ENCODE results near the gene MTAP. TPM values are rescaled to one million over a fixed set of nuclear protein-coding genes. Genes with fewer than 3 reads are reported as not detected.

The MTAP gene
- total RNA-seq, 1 experiment from 2014 or later: 139 TPM

DNA sequence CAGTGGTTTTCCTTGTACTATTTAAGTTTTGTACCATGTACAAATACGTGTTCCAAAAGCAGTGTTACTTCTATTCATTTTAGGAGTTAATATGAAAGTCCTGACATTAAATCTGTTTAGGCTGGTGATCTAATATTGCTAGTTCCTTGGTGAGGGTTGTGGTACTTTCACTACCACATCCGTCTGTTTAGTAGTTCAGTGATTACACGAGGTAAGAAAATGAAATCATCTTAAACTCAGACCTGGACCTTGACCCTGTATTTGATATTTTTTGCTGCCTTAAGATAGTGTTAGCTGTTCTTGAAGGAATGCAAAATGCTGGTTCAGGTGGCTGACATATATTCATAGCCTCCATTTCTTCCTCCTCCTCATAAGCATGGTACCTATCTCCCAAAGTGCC is 50.3 kb downstream of the MTAP start:
- BruUV-seq (replicated peaks): no TSS peak
- TF ChIP-seq, protein P1, sequence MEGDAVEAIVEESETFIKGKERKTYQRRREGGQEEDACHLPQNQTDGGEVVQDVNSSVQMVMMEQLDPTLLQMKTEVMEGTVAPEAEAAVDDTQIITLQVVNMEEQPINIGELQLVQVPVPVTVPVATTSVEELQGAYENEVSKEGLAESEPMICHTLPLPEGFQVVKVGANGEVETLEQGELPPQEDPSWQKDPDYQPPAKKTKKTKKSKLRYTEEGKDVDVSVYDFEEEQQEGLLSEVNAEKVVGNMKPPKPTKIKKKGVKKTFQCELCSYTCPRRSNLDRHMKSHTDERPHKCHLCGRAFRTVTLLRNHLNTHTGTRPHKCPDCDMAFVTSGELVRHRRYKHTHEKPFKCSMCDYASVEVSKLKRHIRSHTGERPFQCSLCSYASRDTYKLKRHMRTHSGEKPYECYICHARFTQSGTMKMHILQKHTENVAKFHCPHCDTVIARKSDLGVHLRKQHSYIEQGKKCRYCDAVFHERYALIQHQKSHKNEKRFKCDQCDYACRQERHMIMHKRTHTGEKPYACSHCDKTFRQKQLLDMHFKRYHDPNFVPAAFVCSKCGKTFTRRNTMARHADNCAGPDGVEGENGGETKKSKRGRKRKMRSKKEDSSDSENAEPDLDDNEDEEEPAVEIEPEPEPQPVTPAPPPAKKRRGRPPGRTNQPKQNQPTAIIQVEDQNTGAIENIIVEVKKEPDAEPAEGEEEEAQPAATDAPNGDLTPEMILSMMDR (IDR thresholded peaks at IDR 0.05; ENCODE audit: unreplicated experiment): no peak
- Mint-ChIP-seq H3K27me3 (ENCODE audit: unreplicated experiment) (no peaks in the 10 kb centered on the region), H3K4me3 (ENCODE audit: low read depth, unreplicated experiment) (peak overlapping the region; percentile 26), H3K4me1 (ENCODE audit: low read depth, unreplicated experiment) (peaks cover 54% of the 10 kb centered on the region), H3K9me3 (ENCODE audit: low read depth, unreplicated experiment) (no peaks in the 10 kb centered on the region), H3K27ac (ENCODE audit: unreplicated experiment) (peak overlapping the region; percentile 70), H3K36me3 (ENCODE audit: insufficient read depth, unreplicated experiment) (peaks cover 63% of the 10 kb centered on the region)
- DNase-seq: no peak
- intact Hi-C loops (cut with micrococcal nuclease; ENCODE audit: unreplicated experiment): loop anchor here (2.0 kb wide), 1 partner anchor 16 kb away; no protein-coding TSS in a partner anchor
- CTCF ChIA-PET: interaction anchor here (1.1 kb wide), 1 partner anchor 20 kb away, joined by 3 read pairs; no protein-coding TSS in a partner anchor

DNA sequence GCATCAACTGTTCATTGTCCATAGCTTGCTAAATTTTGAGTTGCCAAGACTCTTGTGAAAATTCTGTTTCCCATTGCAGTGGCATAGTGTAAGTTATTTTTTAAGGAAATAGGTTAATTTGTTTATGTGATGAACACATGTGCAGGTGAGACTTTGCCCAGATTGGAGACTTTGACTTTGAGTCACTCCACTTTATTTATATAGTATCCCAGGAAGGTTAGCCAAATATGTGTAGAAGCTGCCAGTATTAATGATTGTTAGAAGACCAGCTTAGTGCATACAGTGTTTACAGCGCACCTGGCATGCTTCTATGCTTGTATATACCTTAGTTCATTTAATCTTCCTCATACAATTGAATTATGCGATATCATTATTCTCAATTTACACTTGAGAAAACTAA is 51.0 kb downstream of the MTAP start:
- peak; percentile 14 for DNase-seq
- Mint-ChIP-seq H3K4me1 (ENCODE audit: low read depth, unreplicated experiment) (peaks cover 54% of the 10 kb centered on the region), H3K27me3 (ENCODE audit: unreplicated experiment) (no peaks in the 10 kb centered on the region), H3K36me3 (ENCODE audit: insufficient read depth, unreplicated experiment) (peaks cover 63% of the 10 kb centered on the region), H3K4me3 (ENCODE audit: low read depth, unreplicated experiment) (peak overlapping the region; percentile 17), H3K9me3 (ENCODE audit: low read depth, unreplicated experiment) (no peaks in the 10 kb centered on the region), H3K27ac (ENCODE audit: unreplicated experiment) (peak overlapping the region; percentile 70)
- BruUV-seq (replicated peaks): no TSS peak
- TF ChIP-seq, protein P1 (IDR thresholded peaks at IDR 0.05; ENCODE audit: unreplicated experiment): no peak
- intact Hi-C loops (cut with micrococcal nuclease; ENCODE audit: unreplicated experiment): loop anchor here (2.0 kb wide), 1 partner anchor 17 kb away; no protein-coding TSS in a partner anchor
- CTCF ChIA-PET: interaction anchor here (0.5 to 1.6 kb wide), 5 partner anchors 10 to 155 kb away, joined by 3 to 7 read pairs (median 3); partner anchors contain the start of gene CDKN2B

DNA sequence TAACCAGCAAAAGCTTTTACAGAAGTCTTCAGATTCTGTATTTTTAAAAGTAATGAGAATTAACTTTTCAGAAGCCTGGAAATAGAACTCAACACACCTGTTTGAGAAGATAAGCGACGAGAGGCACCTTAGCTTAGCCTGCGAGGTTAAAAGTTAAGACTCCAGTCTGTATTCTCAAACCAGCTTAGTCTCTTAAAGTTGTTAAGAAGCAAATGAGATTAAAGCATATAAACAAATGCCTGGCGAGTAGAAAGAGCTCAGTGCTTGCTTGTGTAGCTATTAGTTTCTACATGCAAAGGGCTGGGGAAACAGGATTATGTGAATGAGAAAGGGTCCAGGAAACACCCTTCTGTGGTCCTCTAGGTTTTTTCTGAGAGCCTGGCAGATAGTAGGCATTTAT is 51.7 kb downstream of the MTAP start:
- intact Hi-C loops (cut with micrococcal nuclease; ENCODE audit: unreplicated experiment): no loop called here
- peaks cover 54% of the 10 kb centered on the region for H3K4me1 Mint-ChIP-seq (ENCODE audit: low read depth, unreplicated experiment)
- CTCF ChIA-PET: interaction anchor here (0.9 to 1.6 kb wide), 3 partner anchors 10 to 155 kb away, joined by 3 to 7 read pairs (median 4); partner anchors contain the start of gene CDKN2B
- H3K27ac Mint-ChIP-seq (ENCODE audit: unreplicated experiment): peak overlapping the region; percentile 99
- H3K4me3 Mint-ChIP-seq (ENCODE audit: low read depth, unreplicated experiment): peak overlapping the region; percentile 59
- DNase-seq: no peak
- H3K27me3 Mint-ChIP-seq (ENCODE audit: unreplicated experiment): no peaks in the 10 kb centered on the region
- TF ChIP-seq, protein P1 (IDR thresholded peaks at IDR 0.05; ENCODE audit: unreplicated experiment): no peak
- no peaks in the 10 kb centered on the region for H3K9me3 Mint-ChIP-seq (ENCODE audit: low read depth, unreplicated experiment)
- H3K36me3 Mint-ChIP-seq (ENCODE audit: insufficient read depth, unreplicated experiment): peaks cover 65% of the 10 kb centered on the region
- BruUV-seq (replicated peaks): TSS peak; percentile 95

DNA sequence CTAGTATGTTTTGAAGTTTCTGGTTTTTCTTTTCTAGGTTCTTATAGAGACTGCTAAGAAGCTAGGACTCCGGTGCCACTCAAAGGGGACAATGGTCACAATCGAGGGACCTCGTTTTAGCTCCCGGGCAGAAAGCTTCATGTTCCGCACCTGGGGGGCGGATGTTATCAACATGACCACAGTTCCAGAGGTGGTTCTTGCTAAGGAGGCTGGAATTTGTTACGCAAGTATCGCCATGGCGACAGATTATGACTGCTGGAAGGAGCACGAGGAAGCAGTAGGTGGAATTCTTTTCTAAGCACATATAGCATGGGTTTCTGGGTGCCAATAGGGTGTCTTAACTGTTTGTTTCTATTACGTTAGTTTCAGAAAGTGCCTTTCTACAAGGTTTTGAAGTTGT is 52.2 kb downstream of the MTAP start:
- no peaks in the 10 kb centered on the region for H3K27me3 Mint-ChIP-seq (ENCODE audit: unreplicated experiment)
- intact Hi-C loops (cut with micrococcal nuclease; ENCODE audit: unreplicated experiment): no loop called here
- H3K4me3 Mint-ChIP-seq (ENCODE audit: low read depth, unreplicated experiment): peak overlapping the region; percentile 59
- peak overlapping the region; percentile 99 for H3K27ac Mint-ChIP-seq (ENCODE audit: unreplicated experiment)
- TF ChIP-seq, protein P1 (IDR thresholded peaks at IDR 0.05; ENCODE audit: unreplicated experiment): no peak
- no peaks in the 10 kb centered on the region for H3K9me3 Mint-ChIP-seq (ENCODE audit: low read depth, unreplicated experiment)
- peak; percentile 79 for DNase-seq
- peaks cover 54% of the 10 kb centered on the region for H3K4me1 Mint-ChIP-seq (ENCODE audit: low read depth, unreplicated experiment)
- peaks cover 65% of the 10 kb centered on the region for H3K36me3 Mint-ChIP-seq (ENCODE audit: insufficient read depth, unreplicated experiment)
- CTCF ChIA-PET: interaction anchor here (0.9 to 1.6 kb wide), 3 partner anchors 9 to 154 kb away, joined by 3 to 7 read pairs (median 4); partner anchors contain the start of gene CDKN2B
- BruUV-seq (replicated peaks): no TSS peak
